Astrocyte (in vitro differentiated cells and primary cell): ENCODE measurements around the gene SMIM20. TPM values are rescaled to one million over a fixed set of nuclear protein-coding genes. Genes with fewer than 3 reads are reported as not detected.

Experiments used
- DNase-seq: peaks from one replicate; pipeline ENCODE4 v3.0.0-alpha.2; 2010; ENCODE audit warnings: low read depth
- FAIRE-seq: peaks from 2 replicates; lab custom pipeline; 2011; peaks lifted over from hg19 to GRCh38; lab: Jason Lieb, UNC
- H2AFZ ChIP-seq: 2 replicates; pipeline ENCODE4 v1.6.0; 2012; ENCODE audit warnings: low read depth, low read length, inconsistent platforms
- H3K27ac ChIP-seq: 2 replicates; pipeline ENCODE4 v1.5.1; 2011; ENCODE audit warnings: low read depth, low read length, inconsistent platforms
- H3K27me3 ChIP-seq: 2 replicates; pipeline ENCODE4 v1.6.0; 2011; ENCODE audit warnings: low read length, inconsistent platforms; ENCODE audit not compliant: insufficient read depth
- H3K36me3 ChIP-seq: 2 replicates; pipeline ENCODE4 v1.5.1; 2011; ENCODE audit warnings: low read length, inconsistent platforms; ENCODE audit not compliant: insufficient read depth
- H3K4me1 ChIP-seq: 2 replicates; pipeline ENCODE4 v1.5.1; 2011; ENCODE audit warnings: low read length, inconsistent platforms; ENCODE audit not compliant: insufficient read depth
- H3K4me2 ChIP-seq: 2 replicates; pipeline ENCODE4 v1.6.0; 2012; ENCODE audit warnings: low read length, inconsistent platforms
- H3K4me3 ChIP-seq: 2 replicates; pipeline ENCODE4 v1.5.1; 2011; ENCODE audit warnings: low read depth, mild to moderate bottlenecking, low read length, inconsistent platforms; ENCODE audit not compliant: insufficient read depth
- H3K79me2 ChIP-seq: 2 replicates; pipeline ENCODE4 v1.6.0; 2012; ENCODE audit warnings: mild to moderate bottlenecking, low read length, inconsistent platforms; ENCODE audit not compliant: insufficient read depth
- H3K9ac ChIP-seq: 2 replicates; pipeline ENCODE4 v1.6.0; 2012; ENCODE audit warnings: mild to moderate bottlenecking, low read length, inconsistent platforms
- H3K9me3 ChIP-seq: 2 replicates; pipeline ENCODE4 v1.5.1; 2012; ENCODE audit warnings: low read depth, mild to moderate bottlenecking, low read length, inconsistent platforms; ENCODE audit not compliant: insufficient read depth
- H4K20me1 ChIP-seq: 2 replicates; pipeline ENCODE4 v1.6.0; 2012; ENCODE audit warnings: low read length, inconsistent platforms; ENCODE audit not compliant: insufficient read depth
- H3K27ac Mint-ChIP-seq: one replicate; pipeline ENCODE4 v1.8.0; 2021; ENCODE audit warnings: mild to moderate bottlenecking, mixed read lengths; ENCODE audit not compliant: unreplicated experiment
- H3K27me3 Mint-ChIP-seq: one replicate; pipeline ENCODE4 v1.8.0; 2021; ENCODE audit warnings: low read depth, mixed read lengths; ENCODE audit not compliant: unreplicated experiment
- H3K36me3 Mint-ChIP-seq: one replicate; pipeline ENCODE4 v1.8.0; 2021; ENCODE audit warnings: low read depth, mixed read lengths; ENCODE audit not compliant: unreplicated experiment
- H3K4me1 Mint-ChIP-seq: one replicate; pipeline ENCODE4 v1.8.0; 2021; ENCODE audit warnings: low read depth, mixed read lengths; ENCODE audit not compliant: unreplicated experiment
- H3K4me3 Mint-ChIP-seq: one replicate; pipeline ENCODE4 v1.8.0; 2021; ENCODE audit warnings: mild to moderate bottlenecking, moderate library complexity, mixed read lengths; ENCODE audit not compliant: unreplicated experiment
- H3K9me3 Mint-ChIP-seq: one replicate; pipeline ENCODE4 v1.8.0; 2021; ENCODE audit warnings: mild to moderate bottlenecking, mixed read lengths; ENCODE audit not compliant: unreplicated experiment
- EZH2 ChIP-seq: IDR thresholded peaks from 2 replicates; pipeline ENCODE4 v1.6.1; 2012; ENCODE audit warnings: mild to moderate bottlenecking, low read length, inconsistent platforms; ENCODE audit not compliant: insufficient read depth
- total RNA-seq: library from RNA; stranded (reverse); gene quantifications from 2 replicates; pipeline ENCODE4 v1.2.1, GENCODE V29; 2021
- TF ChIP-seq, protein P1 (sequence below): IDR thresholded peaks from 2 replicates; pipeline ENCODE4 v1.5.1; 2011; ENCODE audit warnings: low read depth, mild to moderate bottlenecking, inconsistent platforms, low read length, moderate library complexity; ENCODE audit not compliant: insufficient read depth

Gene SMIM20
- total RNA-seq, 1 donor from 2014 or later: 19.4 TPM

DNA sequence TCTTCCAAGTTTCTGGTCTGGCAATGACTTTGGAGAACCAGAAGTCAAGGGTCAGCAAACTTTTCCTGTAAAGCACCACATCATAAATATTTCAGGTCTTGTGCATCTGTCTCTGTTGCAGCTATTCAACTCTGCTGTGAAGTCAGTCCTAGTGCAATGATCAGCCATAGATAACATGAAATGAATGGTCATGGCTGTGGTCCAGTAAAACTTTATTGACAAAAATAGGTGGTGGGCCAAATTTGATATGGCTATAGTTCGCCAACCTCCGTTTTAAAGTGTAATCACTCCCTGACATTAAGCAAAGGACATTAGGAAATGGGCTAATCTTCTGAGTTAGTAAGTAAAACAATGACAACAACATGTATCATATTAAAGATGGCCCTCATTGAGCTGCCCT lies 30.5 kb upstream of the SMIM20 start:
- Mint-ChIP-seq H3K36me3 (no peaks in the 10 kb centered on the region), H3K4me1 (peaks cover 11% of the 10 kb centered on the region), H3K27ac (peak overlapping the region; percentile 51), H3K9me3 (no peaks in the 10 kb centered on the region), H3K4me3 (no peak overlapping the region), H3K27me3 (peaks cover 6% of the 10 kb centered on the region)
- TF ChIP-seq, protein P1, sequence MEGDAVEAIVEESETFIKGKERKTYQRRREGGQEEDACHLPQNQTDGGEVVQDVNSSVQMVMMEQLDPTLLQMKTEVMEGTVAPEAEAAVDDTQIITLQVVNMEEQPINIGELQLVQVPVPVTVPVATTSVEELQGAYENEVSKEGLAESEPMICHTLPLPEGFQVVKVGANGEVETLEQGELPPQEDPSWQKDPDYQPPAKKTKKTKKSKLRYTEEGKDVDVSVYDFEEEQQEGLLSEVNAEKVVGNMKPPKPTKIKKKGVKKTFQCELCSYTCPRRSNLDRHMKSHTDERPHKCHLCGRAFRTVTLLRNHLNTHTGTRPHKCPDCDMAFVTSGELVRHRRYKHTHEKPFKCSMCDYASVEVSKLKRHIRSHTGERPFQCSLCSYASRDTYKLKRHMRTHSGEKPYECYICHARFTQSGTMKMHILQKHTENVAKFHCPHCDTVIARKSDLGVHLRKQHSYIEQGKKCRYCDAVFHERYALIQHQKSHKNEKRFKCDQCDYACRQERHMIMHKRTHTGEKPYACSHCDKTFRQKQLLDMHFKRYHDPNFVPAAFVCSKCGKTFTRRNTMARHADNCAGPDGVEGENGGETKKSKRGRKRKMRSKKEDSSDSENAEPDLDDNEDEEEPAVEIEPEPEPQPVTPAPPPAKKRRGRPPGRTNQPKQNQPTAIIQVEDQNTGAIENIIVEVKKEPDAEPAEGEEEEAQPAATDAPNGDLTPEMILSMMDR: no peak
- no peak for TF ChIP-seq EZH2
- H3K27me3 ChIP-seq: no peaks in the 10 kb centered on the region
- H3K4me1 ChIP-seq: peaks cover 17% of the 10 kb centered on the region
- no peak overlapping the region for H3K9ac ChIP-seq
- no peaks in the 10 kb centered on the region for H4K20me1 ChIP-seq
- peak overlapping the region; percentile 64 for H3K4me2 ChIP-seq
- FAIRE-seq: no peak
- no peak overlapping the region for H3K27ac ChIP-seq
- no peak for DNase-seq
- no peak overlapping the region for H2AFZ ChIP-seq
- no peaks in the 10 kb centered on the region for H3K36me3 ChIP-seq
- H3K79me2 ChIP-seq: no peaks in the 10 kb centered on the region
- H3K9me3 ChIP-seq: no peaks in the 10 kb centered on the region
- H3K4me3 ChIP-seq: no peak overlapping the region

DNA sequence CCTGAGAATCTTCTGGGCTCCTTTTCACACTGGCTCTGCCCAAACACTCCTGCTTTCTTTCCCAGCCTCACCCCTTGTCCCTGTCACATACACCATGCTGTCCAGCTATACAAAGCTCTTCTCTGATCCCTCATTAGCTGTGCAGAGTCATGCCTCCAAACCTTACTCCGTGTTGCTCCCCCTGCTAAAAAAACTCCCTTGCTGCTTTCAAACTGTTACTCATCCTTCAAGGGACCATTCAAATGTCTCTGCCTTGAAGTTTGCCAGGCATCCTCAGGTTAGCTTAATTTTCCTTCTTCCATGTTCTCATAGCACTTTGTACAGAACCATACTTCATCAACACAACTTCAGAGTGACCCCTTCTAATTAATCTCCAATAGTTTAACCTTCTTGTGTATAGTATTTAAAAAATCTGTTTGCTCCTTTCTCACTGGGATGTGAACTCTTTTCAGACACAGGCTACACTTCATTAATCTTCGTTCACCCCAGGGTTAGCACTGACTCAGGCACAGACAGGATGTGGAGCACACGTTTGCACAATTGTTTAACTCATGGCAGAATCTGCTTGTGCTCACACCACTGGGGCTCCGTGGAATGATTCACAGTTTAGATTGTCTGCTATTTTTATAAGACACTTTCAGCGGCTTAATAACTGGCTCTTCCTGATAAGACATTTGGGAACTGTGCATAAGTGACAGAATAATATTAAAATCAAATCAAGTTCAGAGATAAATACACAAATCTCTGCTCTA lies 29.8 kb upstream of the SMIM20 start:
- Histone ChIP-seq H3K27me3 (no peaks in the 10 kb centered on the region), H4K20me1 (no peaks in the 10 kb centered on the region), H3K27ac (peak overlapping the region; percentile 43), H3K4me2 (peak overlapping the region; percentile 64), H3K4me1 (peaks cover 17% of the 10 kb centered on the region), H3K36me3 (no peaks in the 10 kb centered on the region), H3K9me3 (no peaks in the 10 kb centered on the region), H3K79me2 (no peaks in the 10 kb centered on the region), H3K4me3 (no peak overlapping the region), H3K9ac (no peak overlapping the region), H2AFZ (peak overlapping the region; percentile 6)
- H3K4me3 Mint-ChIP-seq: no peak overlapping the region
- DNase-seq: peak; percentile 80
- H3K9me3 Mint-ChIP-seq: no peaks in the 10 kb centered on the region
- peaks cover 11% of the 10 kb centered on the region for H3K4me1 Mint-ChIP-seq
- peaks cover 6% of the 10 kb centered on the region for H3K27me3 Mint-ChIP-seq
- H3K36me3 Mint-ChIP-seq: no peaks in the 10 kb centered on the region
- TF ChIP-seq, protein P1: no peak
- TF ChIP-seq EZH2: no peak
- FAIRE-seq: peak; percentile 58
- peak overlapping the region; percentile 51 for H3K27ac Mint-ChIP-seq

DNA sequence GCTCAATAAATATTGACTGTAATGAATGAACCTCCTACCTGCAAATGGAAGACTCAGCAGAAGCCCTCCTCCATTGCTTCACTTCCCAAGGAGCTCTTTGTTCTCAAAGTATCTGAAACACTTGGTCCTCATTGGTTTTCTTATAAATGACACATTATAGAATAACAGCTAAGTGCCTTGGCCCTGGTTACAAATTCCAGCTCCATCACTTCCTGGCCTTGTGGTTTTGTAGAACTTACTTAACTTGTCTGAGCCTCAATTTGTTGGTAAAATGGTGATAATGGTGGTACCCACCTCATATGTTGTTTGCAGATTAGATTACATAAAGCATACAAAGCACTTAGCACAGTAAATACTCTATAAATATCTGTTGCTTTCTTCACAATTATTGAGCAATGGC lies 25.2 kb upstream of the SMIM20 start:
- no peak overlapping the region for H3K27ac Mint-ChIP-seq
- Histone ChIP-seq H2AFZ (no peak overlapping the region), H3K36me3 (no peaks in the 10 kb centered on the region), H3K4me3 (no peak overlapping the region), H3K9ac (no peak overlapping the region), H3K27me3 (no peaks in the 10 kb centered on the region), H3K9me3 (no peaks in the 10 kb centered on the region), H3K4me2 (no peak overlapping the region), H3K79me2 (no peaks in the 10 kb centered on the region), H4K20me1 (no peaks in the 10 kb centered on the region), H3K4me1 (peaks cover 15% of the 10 kb centered on the region), H3K27ac (no peak overlapping the region)
- no peak overlapping the region for H3K4me3 Mint-ChIP-seq
- H3K9me3 Mint-ChIP-seq: no peaks in the 10 kb centered on the region
- peaks cover 9% of the 10 kb centered on the region for H3K4me1 Mint-ChIP-seq
- FAIRE-seq (no peak), DNase-seq (peak; percentile 73)
- no peaks in the 10 kb centered on the region for H3K36me3 Mint-ChIP-seq
- peaks cover 3% of the 10 kb centered on the region for H3K27me3 Mint-ChIP-seq
- TF ChIP-seq EZH2: no peak
- TF ChIP-seq, protein P1: no peak
